IMR-90 (cell line): ENCODE measurements around the gene UBL3. TPM values are rescaled to one million over a fixed set of nuclear protein-coding genes. Genes with fewer than 3 reads are reported as not detected.

ENCODE experiments used
- ATAC-seq: fragments of 200-7000 bp; cut with Tn5 transposase; 2 replicates; pipeline ENCODE4 v1.9.1; 2020; ENCODE audit warnings: low read depth, mild to moderate bottlenecking, moderate library complexity
- BruUV-seq: library from RNA; stranded (reverse); fragments of 400-500 nt; replicated peaks from 2 replicates; lab custom pipeline; 2021; lab: Mats Ljungman, UMichigan
- CTCF ChIA-PET: fragments of 300-600 bp; formaldehyde crosslinking; extraction: SDS; loops from one replicate; lab custom pipeline; 2021; ENCODE audit warnings: antibody characterized with exemption; lab: Yijun Ruan, JAX
- POLR2A ChIA-PET: fragments of 300-600 bp; sonication (Branson Sonifier 250); formaldehyde crosslinking; loops from one replicate; lab custom pipeline; 2022; ENCODE audit warnings: antibody characterized with exemption; ENCODE audit not compliant: unreplicated experiment; lab: Charles Lee
- DNase-seq: peaks from one replicate; pipeline ENCODE4 v3.0.0; 2013
- H2AFZ ChIP-seq: replicated peaks from 2 replicates; pipeline ENCODE3; 2013; ENCODE audit warnings: low read length, mild to moderate bottlenecking; ENCODE audit not compliant: poor library complexity
- H2AK5ac ChIP-seq: 2 replicates; pipeline ENCODE4 v1.6.1; 2013; ENCODE audit warnings: low read depth, low read length, inconsistent platforms
- H2AK9ac ChIP-seq: replicated peaks from 2 replicates; pipeline ENCODE3; 2013; ENCODE audit warnings: mild to moderate bottlenecking, low read depth, low read length, moderate library complexity; ENCODE audit not compliant: poor library complexity
- H2BK120ac ChIP-seq: 2 replicates; pipeline ENCODE4 v1.6.1; 2013; ENCODE audit warnings: low read depth, low read length, inconsistent platforms
- H2BK15ac ChIP-seq: 3 replicates; pipeline ENCODE4 v1.6.1; 2013; ENCODE audit warnings: low read depth, low read length, inconsistent platforms
- H2BK20ac ChIP-seq: 2 replicates; pipeline ENCODE4 v1.6.1; 2013; ENCODE audit warnings: low read depth, mild to moderate bottlenecking, inconsistent platforms, low read length, moderate library complexity
- H2BK5ac ChIP-seq: 2 replicates; pipeline ENCODE4 v1.6.1; 2013; ENCODE audit warnings: mild to moderate bottlenecking, low read depth, low read length, inconsistent platforms; ENCODE audit not compliant: poor library complexity, severe bottlenecking
- H3K14ac ChIP-seq: replicated peaks from 2 replicates; pipeline ENCODE4 v1.6.1; 2013; ENCODE audit warnings: low read depth, low read length, inconsistent platforms
- H3K18ac ChIP-seq: 2 replicates; pipeline ENCODE4 v1.6.1; 2013; ENCODE audit warnings: low read depth, low read length, control low read depth
- H3K23ac ChIP-seq: 2 replicates; pipeline ENCODE4 v1.6.1; 2013; ENCODE audit warnings: low read depth, low read length, inconsistent platforms
- H3K27ac ChIP-seq: 2 replicates; pipeline ENCODE4 v1.5.1; 2013; ENCODE audit warnings: mild to moderate bottlenecking, control low read depth, low read length; ENCODE audit not compliant: insufficient read depth
- H3K27me3 ChIP-seq: 2 replicates; pipeline ENCODE4 v1.6.1; 2013; ENCODE audit warnings: low read length; ENCODE audit not compliant: control insufficient read depth, insufficient read depth
- H3K36me3 ChIP-seq: 2 replicates; pipeline ENCODE4 v1.6.1; 2013; ENCODE audit warnings: low read length, mixed read lengths; ENCODE audit not compliant: control insufficient read depth, insufficient read depth
- H3K4ac ChIP-seq: 2 replicates; pipeline ENCODE4 v1.6.1; 2013; ENCODE audit warnings: low read depth, low read length, inconsistent platforms
- H3K4me1 ChIP-seq: 2 replicates; pipeline ENCODE4 v1.6.1; 2013; ENCODE audit warnings: low read length, mixed read lengths; ENCODE audit not compliant: control insufficient read depth, insufficient read depth
- H3K4me2 ChIP-seq: 2 replicates; pipeline ENCODE4 v1.6.1; 2013; ENCODE audit warnings: low read depth, mild to moderate bottlenecking, control low read depth, low read length, moderate library complexity
- H3K4me3 ChIP-seq: 2 replicates; pipeline ENCODE4 v1.5.1; 2013; ENCODE audit warnings: low read depth, mild to moderate bottlenecking, control low read depth, low read length, moderate library complexity; ENCODE audit not compliant: insufficient read depth
- H3K56ac ChIP-seq: 2 replicates; pipeline ENCODE4 v1.6.1; 2013; ENCODE audit warnings: low read length, inconsistent platforms; ENCODE audit not compliant: insufficient read depth; ENCODE audit errors: extremely low read depth
- H3K79me1 ChIP-seq, 2 experiments: 2 replicates each; pipeline ENCODE4 v1.6.1; 2013; ENCODE audit warnings: low read length in 2 of 2, inconsistent platforms in 1 of 2, low read depth in 1 of 2
- H3K9ac ChIP-seq: 2 replicates; pipeline ENCODE4 v1.6.1; 2013; ENCODE audit warnings: low read depth, low read length, control low read depth
- H3K9me1 ChIP-seq: 2 replicates; pipeline ENCODE4 v1.6.1; 2013; ENCODE audit warnings: low read length, inconsistent platforms; ENCODE audit not compliant: insufficient read depth
- H3K9me3 ChIP-seq: 2 replicates; pipeline ENCODE4 v1.6.1; 2013; ENCODE audit warnings: low read length; ENCODE audit not compliant: control insufficient read depth, insufficient read depth
- H4K20me1 ChIP-seq: 2 replicates; pipeline ENCODE4 v1.6.1; 2013; ENCODE audit warnings: low read length, inconsistent platforms; ENCODE audit not compliant: insufficient read depth
- H4K5ac ChIP-seq: 2 replicates; pipeline ENCODE4 v1.6.1; 2013; ENCODE audit warnings: mild to moderate bottlenecking, low read depth, low read length, control low read depth
- H4K8ac ChIP-seq, 2 experiments: 2 replicates each; pipeline ENCODE4 v1.6.1; 2013; ENCODE audit warnings: low read depth in 2 of 2, low read length in 2 of 2, control low read depth in 1 of 2, inconsistent platforms in 1 of 2
- H4K91ac ChIP-seq: 2 replicates; pipeline ENCODE4 v1.6.1; 2013; ENCODE audit warnings: low read depth, low read length, inconsistent platforms; ENCODE audit not compliant: insufficient read depth
- CEBPB ChIP-seq: IDR thresholded peaks from 2 replicates; pipeline ENCODE4 v1.6.1; 2012; ENCODE audit warnings: low read depth, low read length, improper control_type of control experiment
- MXI1 ChIP-seq: IDR thresholded peaks from 2 replicates; pipeline ENCODE4 v1.6.1; 2012; ENCODE audit warnings: low read depth, mild to moderate bottlenecking, low read length, moderate library complexity, borderline replicate concordance
- WGBS, 2 experiments: methylation state at CpG; one replicate each; pipeline versions ENCODE4 v1.1.5 to v1.1.7; 2013; ENCODE audit warnings: missing lambda C conversion rate in 2 of 2; ENCODE audit not compliant: insufficient read length in 1 of 2; ENCODE audit errors: extremely low coverage in 2 of 2; 5-methylcytosine and 5-hydroxymethylcytosine counted together
- dilution Hi-C: fragments of 300-500 bp; cut with HindIII; formaldehyde crosslinking; loops from one replicate; pipeline ENCODE4 v1.14.3; 2018; ENCODE audit warnings: low sequenced_read_pairs; ENCODE audit not compliant: unreplicated experiment
- in situ Hi-C: fragments of 300-500 bp; cut with MboI; formaldehyde crosslinking; loops from 3 replicates; pipeline ENCODE4 v1.14.3; 2019; ENCODE audit warnings: low sequenced_read_pairs, inconsistent platforms, mixed read lengths
- intact Hi-C: fragments of 100-400 bp; cut with micrococcal nuclease; formaldehyde crosslinking; loops from 2 replicates; pipeline ENCODE4 v1.10.0; 2022
- polyA plus RNA-seq, 3 experiments: library from polyadenylated mRNA; depleted of rRNA; stranded (reverse); fragments of >200 nt; gene quantifications; 2 replicates each; pipeline ENCODE4 v1.2.3, GENCODE V29; 2012; ENCODE audit warnings: low replicate concordance in 1 of 3
- total RNA-seq: library from RNA; depleted of rRNA; stranded (reverse); fragments of >200 nt; gene quantifications from 2 replicates; pipeline ENCODE4 v1.2.3, GENCODE V29; 2012

UBL3 gene
- total and polyA plus RNA-seq, 2 of the 4 experiments (the other 2 are of a cell fraction): 16.0 to 19.9 TPM

DNA sequence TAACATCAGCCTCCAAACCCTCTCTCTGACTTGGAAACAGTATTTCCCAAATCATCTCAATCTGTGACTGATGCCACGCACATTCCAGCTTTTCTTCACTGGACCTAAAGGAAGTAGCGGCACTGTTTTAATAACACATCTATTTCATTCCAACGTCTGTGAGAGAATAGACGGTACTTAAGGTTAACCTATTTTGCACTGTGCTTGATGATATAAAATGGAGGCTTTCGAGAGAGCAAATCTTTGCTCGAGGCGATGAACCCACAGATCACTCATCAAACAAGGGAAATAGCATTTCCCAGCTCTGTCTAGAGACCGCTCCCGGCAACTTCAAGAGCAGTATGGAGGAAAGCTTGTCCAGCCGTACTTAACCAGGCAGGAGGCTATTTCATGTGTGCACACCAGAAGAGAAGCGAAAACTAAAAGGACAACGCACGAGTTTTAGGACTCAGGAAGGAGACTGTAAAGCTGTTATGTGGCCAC lies 2.9 kb downstream of the UBL3 start:
- POLR2A ChIA-PET: interaction anchor here (0.9 to 1.5 kb wide), 2 partner anchors 15 to 76 kb away, joined by 3 to 5 read pairs; no protein-coding TSS in a partner anchor
- CTCF ChIA-PET: interaction anchor here (1.2 to 1.4 kb wide), 3 partner anchors 76 to 267 kb away, joined by 3 to 5 read pairs (median 4); no protein-coding TSS in a partner anchor
- Histone ChIP-seq H3K4me2 (peak overlapping the region; percentile 91), H3K79me1 (peaks cover 6 to 29% of the 10 kb centered on the region in 2 experiments; a peak in 3 of 4 replicates), H3K56ac (peak overlapping the region; percentile 17; the same call in 1 of the 2 replicates), H3K4ac (peak overlapping the region; percentile 57), H4K20me1 (peaks cover 16% of the 10 kb centered on the region; the same call in 1 of the 2 replicates), H3K4me3 (peak overlapping the region; percentile 82), H3K27me3 (no peaks in the 10 kb centered on the region), H3K4me1 (peaks cover 5% of the 10 kb centered on the region; the same call in 1 of the 2 replicates), H3K23ac (peak overlapping the region; percentile 68), H4K91ac (peak overlapping the region; percentile 26; the same call in 1 of the 2 replicates), H4K5ac (peak overlapping the region; percentile 46; the same call in 1 of the 2 replicates), H2AK5ac (0 out of 2 replicates have a peak overlapping the region, but pooled peaks have one; percentile 5), H3K9me3 (no peaks in the 10 kb centered on the region), H4K8ac (peak overlapping the region in 1 of 2 experiments; percentile 7; a peak in 2 of 4 replicates), H2BK120ac (peak overlapping the region; percentile 12), H3K18ac (peak overlapping the region; percentile 42; the same call in 1 of the 2 replicates), H3K9me1 (no peaks in the 10 kb centered on the region), H3K9ac (peak overlapping the region; percentile 38), H2BK15ac (peak overlapping the region; percentile 9; the same call in 2 of the 3 replicates), H3K27ac (peak overlapping the region; percentile 12), H3K14ac (peak overlapping the region; percentile 35), H2BK20ac (peak overlapping the region; percentile 30), H2AFZ (peak overlapping the region; percentile 51), H2AK9ac (no peak overlapping the region), H3K36me3 (no peaks in the 10 kb centered on the region), H2BK5ac (peak overlapping the region; percentile 25)
- intact Hi-C loops (loop anchor here (5.0 to 10.0 kb wide), 2 partner anchors 55 to 197 kb away; no protein-coding TSS in a partner anchor), in situ Hi-C loops (loop anchor here (5.0 kb wide), 1 partner anchor 270 kb away; no protein-coding TSS in a partner anchor), dilution Hi-C loops (no loop called here)
- DNase-seq: peak; percentile 64
- TF ChIP-seq MXI1 (peak; percentile 17; the same call in 1 of the 2 replicates), CEBPB (no peak)
- BruUV-seq: no TSS peak
- 0% methylated on average over 1 of the region's 13 CpGs; no CpG with 5 or more reads in 1 of the 2 experiments for WGBS, 2 experiments
- no peak for ATAC-seq
